Left ventricle myocardium superior (tissue), 1 donor: ENCODE results near the gene NUP210. TPM values are rescaled to one million over a fixed set of nuclear protein-coding genes. Genes with fewer than 3 reads are reported as not detected.

Source experiments
- ATAC-seq: fragments of 200-7000 bp; cut with Tn5 transposase; one replicate; pipeline ENCODE4 v1.9.1; 2020; ENCODE audit warnings: mild to moderate bottlenecking, moderate library complexity
- DNase-seq: peaks from one replicate; pipeline ENCODE4 v3.0.0-alpha.2; 2020
- intact Hi-C: fragments of 100-400 bp; cut with micrococcal nuclease; formaldehyde crosslinking; loops from one replicate; pipeline ENCODE4 v1.11.0; 2022
- total RNA-seq: library from RNA; stranded (reverse); fragmentation: NEBNext Ultra II Directional; extraction: Animal tissue kit (Norgen Biotek cat#: 25700); gene quantifications from one replicate; pipeline ENCODE4 v1.2.1, GENCODE V29; 2021
- donor health status: DM: no; HTN: yes; CAD: no; lungs with severe emphysema.

The NUP210 gene
- total RNA-seq, 1 donor from 2014 or later, result 3.9 TPM

- intact Hi-C loops, result no loop called here
- no peak for DNase-seq
- ATAC-seq, result no peak
Observed at GRCh38 chr3:13338996-13339395, 81.1 kb downstream of the NUP210 start.

GRCh38 chr3:13338231-13338630 lies 81.9 kb downstream of the NUP210 start:
- intact Hi-C loops, result no loop called here
- DNase-seq (no peak), ATAC-seq (no peak)

- DNase-seq (no peak), ATAC-seq (no peak)
- intact Hi-C loops, result no loop called here
Observed at GRCh38 chr3:13336592-13336991, 83.5 kb downstream of the NUP210 start.

GRCh38 chr3:13335503-13335902 lies 84.6 kb downstream of the NUP210 start:
- ATAC-seq (no peak), DNase-seq (no peak)
- intact Hi-C loops, result no loop called here

- intact Hi-C loops, result no loop called here
- no peak for ATAC-seq
- no peak for DNase-seq
Observed at GRCh38 chr3:13335059-13335458, 85.1 kb downstream of the NUP210 start.

GRCh38 chr3:13333236-13333897 lies 86.8 kb downstream of the NUP210 start:
- intact Hi-C loops, result no loop called here
- no peak for ATAC-seq
- DNase-seq, result no peak

- DNase-seq (no peak), ATAC-seq (peak; percentile 21)
- intact Hi-C loops, result no loop called here
Observed at GRCh38 chr3:13332740-13333139, 87.4 kb downstream of the NUP210 start.

- no peak for ATAC-seq
Observed at GRCh38 chr3:13332158-13332557, 88.0 kb downstream of the NUP210 start.

GRCh38 chr3:13329746-13330145 lies 90.4 kb downstream of the NUP210 start:
- intact Hi-C loops, result no loop called here
- DNase-seq (no peak), ATAC-seq (no peak)

More at GRCh38 chr3:13332158-13332557, 88.0 kb downstream of the NUP210 start:
- DNase-seq, result no peak
- intact Hi-C loops, result no loop called here

- intact Hi-C loops, result no loop called here
- peak; percentile 34 for ATAC-seq
Observed at GRCh38 chr3:13325892-13326443, 94.2 kb downstream of the NUP210 start.

GRCh38 chr3:13324835-13325501 lies 95.2 kb downstream of the NUP210 start:
- DNase-seq (no peak), ATAC-seq (no peak)
- intact Hi-C loops, result no loop called here

More at GRCh38 chr3:13325892-13326443, 94.2 kb downstream of the NUP210 start:
- DNase-seq, result no peak

GRCh38 chr3:13323822-13324221 lies 96.3 kb downstream of the NUP210 start:
- intact Hi-C loops, result no loop called here
- DNase-seq (no peak), ATAC-seq (no peak)

- intact Hi-C loops, result no loop called here
- ATAC-seq (no peak), DNase-seq (no peak)
Observed at GRCh38 chr3:13322324-13322723, 97.8 kb downstream of the NUP210 start.

- intact Hi-C loops, result no loop called here
- ATAC-seq (no peak), DNase-seq (no peak)
Observed at GRCh38 chr3:13319564-13320220, 100.4 kb downstream of the NUP210 start.

- intact Hi-C loops, result no loop called here
- DNase-seq, result no peak
- ATAC-seq, result no peak
Observed at GRCh38 chr3:13318626-13319470, 101.3 kb downstream of the NUP210 start.

- intact Hi-C loops, result no loop called here
- DNase-seq (no peak), ATAC-seq (no peak)
Observed at GRCh38 chr3:13317596-13318320, 102.4 kb downstream of the NUP210 start.

GRCh38 chr3:13316603-13317002 lies 103.5 kb downstream of the NUP210 start:
- no peak for ATAC-seq

GRCh38 chr3:13314877-13315276 lies 105.2 kb downstream of the NUP210 start:
- no peak for DNase-seq

More at GRCh38 chr3:13316603-13317002, 103.5 kb downstream of the NUP210 start:
- intact Hi-C loops, result no loop called here
- DNase-seq, result no peak

GRCh38 chr3:13313813-13314212 lies 106.3 kb downstream of the NUP210 start:
- intact Hi-C loops, result no loop called here
- ATAC-seq, result no peak
- no peak for DNase-seq

More at GRCh38 chr3:13314877-13315276, 105.2 kb downstream of the NUP210 start:
- intact Hi-C loops, result no loop called here
- no peak for ATAC-seq
